Activated CD4-positive, alpha-beta T cell treated with anti-CD3 and anti-CD28 coated beads, Interleukin-2, amount 10 ng/mL, durations not matched to agents 7 days and 5 days (primary cell): ENCODE results near the gene FNDC11. TPM values are rescaled to one million over a fixed set of nuclear protein-coding genes. Genes with fewer than 3 reads are reported as not detected.

Experiments
- CTCF ChIA-PET: fragments of 350-600 bp; sonication (Branson Sonifier 250); formaldehyde crosslinking; loops from one replicate; lab custom pipeline; 2021; ENCODE audit warnings: antibody characterized with exemption; lab: Charles Lee
- POLR2A ChIA-PET: fragments of 350-600 bp; sonication (Branson Sonifier 250); formaldehyde crosslinking; loops from one replicate; lab custom pipeline; 2021; ENCODE audit warnings: antibody characterized with exemption; lab: Charles Lee
- DNase-seq: peaks from one replicate; pipeline ENCODE4 v3.0.0-alpha.2; 2020
- H3K27ac Mint-ChIP-seq: one replicate; pipeline ENCODE4 v1.8.0; 2021; ENCODE audit warnings: mild to moderate bottlenecking, moderate library complexity, mixed read lengths
- H3K27me3 Mint-ChIP-seq: one replicate; pipeline ENCODE4 v1.8.0; 2021; ENCODE audit warnings: mixed read lengths
- H3K36me3 Mint-ChIP-seq: one replicate; pipeline ENCODE4 v1.8.0; 2021; ENCODE audit warnings: low read depth, mixed read lengths
- H3K4me1 Mint-ChIP-seq: one replicate; pipeline ENCODE4 v1.8.0; 2021; ENCODE audit warnings: mixed read lengths
- H3K4me3 Mint-ChIP-seq: one replicate; pipeline ENCODE4 v1.8.0; 2021; ENCODE audit warnings: mild to moderate bottlenecking, moderate library complexity, mixed read lengths
- H3K9me3 Mint-ChIP-seq: one replicate; pipeline ENCODE4 v1.8.0; 2021; ENCODE audit warnings: mixed read lengths
- total RNA-seq, 2 experiments: library from RNA; stranded (reverse); gene quantifications; one replicate each; pipeline ENCODE4 v1.2.3, GENCODE V29; 2021

FNDC11 gene
- total RNA-seq, 2 experiments from 2014 or later: 0.15 to 0.57 TPM

- Mint-ChIP-seq H3K4me3 (no peak overlapping the region), H3K27me3 (peaks cover 23% of the 10 kb centered on the region), H3K27ac (no peak overlapping the region), H3K4me1 (peaks cover 9% of the 10 kb centered on the region), H3K9me3 (no peaks in the 10 kb centered on the region), H3K36me3 (no peaks in the 10 kb centered on the region)
- ChIA-PET CTCF (no interaction called here), POLR2A (no interaction called here)
- DNase-seq: no peak
Observed at GRCh38 chr20:63577317-63577894, 23.4 kb downstream of the FNDC11 start.

GRCh38 chr20:63578224-63579016 lies 24.5 kb downstream of the FNDC11 start:
- ChIA-PET CTCF (no interaction called here), POLR2A (no interaction called here)
- Mint-ChIP-seq H3K9me3 (no peaks in the 10 kb centered on the region), H3K36me3 (no peaks in the 10 kb centered on the region), H3K4me3 (no peak overlapping the region), H3K4me1 (peaks cover 9% of the 10 kb centered on the region), H3K27me3 (peaks cover 23% of the 10 kb centered on the region), H3K27ac (no peak overlapping the region)
- DNase-seq: no peak

GRCh38 chr20:63579017-63579694 lies 25.2 kb downstream of the FNDC11 start:
- ChIA-PET POLR2A (no interaction called here), CTCF (no interaction called here)
- no peak for DNase-seq
- Mint-ChIP-seq H3K27me3 (peaks cover 28% of the 10 kb centered on the region), H3K27ac (no peak overlapping the region), H3K36me3 (no peaks in the 10 kb centered on the region), H3K4me1 (peaks cover 9% of the 10 kb centered on the region), H3K9me3 (no peaks in the 10 kb centered on the region), H3K4me3 (no peak overlapping the region)

- Mint-ChIP-seq H3K27me3 (peaks cover 24% of the 10 kb centered on the region), H3K9me3 (no peaks in the 10 kb centered on the region)
- peak; percentile 85 for DNase-seq
Observed at GRCh38 chr20:63580796-63581461, 27.0 kb downstream of the FNDC11 start.

GRCh38 chr20:63582382-63583063 lies 28.6 kb downstream of the FNDC11 start:
- H3K4me3 Mint-ChIP-seq: no peak overlapping the region
- H3K36me3 Mint-ChIP-seq: no peaks in the 10 kb centered on the region
- no peak for DNase-seq
- peaks cover 10% of the 10 kb centered on the region for H3K4me1 Mint-ChIP-seq
- POLR2A ChIA-PET: no interaction called here
- H3K9me3 Mint-ChIP-seq: no peaks in the 10 kb centered on the region
- CTCF ChIA-PET: interaction anchor here (2.3 kb wide), 1 partner anchor 59 kb away, joined by 8 read pairs; no protein-coding TSS in a partner anchor
- H3K27me3 Mint-ChIP-seq: peaks cover 14% of the 10 kb centered on the region
- no peak overlapping the region for H3K27ac Mint-ChIP-seq

More at GRCh38 chr20:63580796-63581461, 27.0 kb downstream of the FNDC11 start:
- Mint-ChIP-seq H3K27ac (no peak overlapping the region), H3K4me3 (no peak overlapping the region), H3K36me3 (no peaks in the 10 kb centered on the region), H3K4me1 (peaks cover 9% of the 10 kb centered on the region)
- POLR2A ChIA-PET: no interaction called here
- CTCF ChIA-PET: interaction anchor here (1.0 to 2.3 kb wide), 7 partner anchors 9 to 458 kb away, joined by 3 to 8 read pairs (median 4); partner anchors contain the start of genes PPDPF, PRPF6 and PTK6

GRCh38 chr20:63585616-63586565 lies 31.9 kb downstream of the FNDC11 start:
- no peak overlapping the region for H3K27ac Mint-ChIP-seq
- DNase-seq: no peak
- ChIA-PET CTCF (interaction anchor here (1.0 to 1.4 kb wide), 2 partner anchors 10 to 46 kb away, joined by 3 read pairs; no protein-coding TSS in a partner anchor), POLR2A (no interaction called here)
- H3K4me3 Mint-ChIP-seq: no peak overlapping the region
- H3K27me3 Mint-ChIP-seq: peaks cover 5% of the 10 kb centered on the region
- peaks cover 11% of the 10 kb centered on the region for H3K36me3 Mint-ChIP-seq
- H3K4me1 Mint-ChIP-seq: peaks cover 12% of the 10 kb centered on the region
- H3K9me3 Mint-ChIP-seq: no peaks in the 10 kb centered on the region

- Mint-ChIP-seq H3K4me3 (no peak overlapping the region), H3K36me3 (peaks cover 14% of the 10 kb centered on the region), H3K9me3 (no peaks in the 10 kb centered on the region), H3K4me1 (peaks cover 11% of the 10 kb centered on the region), H3K27ac (no peak overlapping the region), H3K27me3 (peaks cover 5% of the 10 kb centered on the region)
- no peak for DNase-seq
- ChIA-PET CTCF (interaction anchor here (1.0 kb wide), 1 partner anchor 9 kb away, joined by 3 read pairs; no protein-coding TSS in a partner anchor), POLR2A (no interaction called here)
Observed at GRCh38 chr20:63586797-63587196, 32.8 kb downstream of the FNDC11 start.

- no peak overlapping the region for H3K27ac Mint-ChIP-seq
- peaks cover 11% of the 10 kb centered on the region for H3K4me1 Mint-ChIP-seq
- CTCF ChIA-PET: interaction anchor here (1.0 kb wide), 1 partner anchor 9 kb away, joined by 3 read pairs; no protein-coding TSS in a partner anchor
- no peaks in the 10 kb centered on the region for H3K9me3 Mint-ChIP-seq
- no peak for DNase-seq
- no peak overlapping the region for H3K4me3 Mint-ChIP-seq
- POLR2A ChIA-PET: no interaction called here
- H3K36me3 Mint-ChIP-seq: peaks cover 16% of the 10 kb centered on the region
- H3K27me3 Mint-ChIP-seq: peaks cover 5% of the 10 kb centered on the region
Observed at GRCh38 chr20:63587256-63587655, 33.3 kb downstream of the FNDC11 start.

GRCh38 chr20:63587776-63588591 lies 34.0 kb downstream of the FNDC11 start:
- Mint-ChIP-seq H3K27ac (peak overlapping the region; percentile 41), H3K4me1 (peaks cover 11% of the 10 kb centered on the region), H3K4me3 (no peak overlapping the region), H3K27me3 (peaks cover 5% of the 10 kb centered on the region), H3K36me3 (peaks cover 17% of the 10 kb centered on the region), H3K9me3 (no peaks in the 10 kb centered on the region)
- no peak for DNase-seq
- POLR2A ChIA-PET: no interaction called here
- CTCF ChIA-PET: interaction anchor here (1.0 to 1.2 kb wide), 2 partner anchors 14 to 30 kb away, joined by 3 to 4 read pairs; partner anchors contain the start of gene HELZ2

- Mint-ChIP-seq H3K27ac (no peak overlapping the region), H3K4me1 (peaks cover 11% of the 10 kb centered on the region), H3K27me3 (peaks cover 5% of the 10 kb centered on the region), H3K36me3 (peaks cover 22% of the 10 kb centered on the region), H3K9me3 (no peaks in the 10 kb centered on the region), H3K4me3 (no peak overlapping the region)
- ChIA-PET POLR2A (no interaction called here), CTCF (interaction anchor here (1.0 to 1.2 kb wide), 2 partner anchors 14 to 30 kb away, joined by 3 to 4 read pairs; partner anchors contain the start of gene HELZ2)
- no peak for DNase-seq
Observed at GRCh38 chr20:63588641-63589041, 34.7 kb downstream of the FNDC11 start.
